HEK293T (cell line): ENCODE results near the gene MROH7.

Experiments
- ARNT ChIP-seq: fragments of 450-650 bp; IDR thresholded peaks from 2 replicates; pipeline ENCODE4 v1.6.1; 2017; ENCODE audit warnings: mild to moderate bottlenecking
- BHLHE40 ChIP-seq: fragments of 450-650 bp; IDR thresholded peaks from 2 replicates; pipeline ENCODE4 v1.6.1; 2016; ENCODE audit warnings: mild to moderate bottlenecking, moderate library complexity, borderline replicate concordance
- ELF4 ChIP-seq: fragments of 450-650 bp; IDR thresholded peaks from 2 replicates; pipeline ENCODE4 v1.6.1; 2017; ENCODE audit warnings: antibody characterized with exemption
- NFRKB ChIP-seq: fragments of 450-650 bp; IDR thresholded peaks from 2 replicates; pipeline ENCODE4 v1.6.1; 2016; ENCODE audit warnings: mild to moderate bottlenecking, moderate library complexity
- SP1 ChIP-seq: fragments of 450-650 bp; IDR thresholded peaks from 2 replicates; pipeline ENCODE4 v1.6.1; 2017
- ZNF384 ChIP-seq: fragments of 450-650 bp; IDR thresholded peaks from 2 replicates; pipeline ENCODE4 v1.6.1; 2016

DNA sequence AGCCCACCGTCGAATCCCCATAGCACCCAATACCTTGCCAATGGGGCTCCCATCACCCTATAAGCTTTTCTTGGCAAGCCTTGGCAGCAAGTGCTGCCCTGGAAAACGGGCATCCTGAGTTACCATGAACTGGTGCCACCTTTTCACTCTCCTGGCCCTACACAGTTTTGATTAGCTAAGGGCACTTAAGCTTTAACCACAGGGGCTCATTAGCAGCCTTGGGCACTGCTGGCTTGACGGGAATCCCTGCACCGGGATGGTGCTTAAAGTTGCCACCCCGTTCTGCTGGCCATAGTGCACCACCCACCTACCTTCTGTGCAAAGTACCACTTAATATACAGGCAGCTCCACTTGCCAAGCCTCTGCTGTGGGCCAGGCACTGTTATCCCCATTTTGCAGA, 109.0 kb downstream of the MROH7 start:
- TF ChIP-seq SP1: no peak
- no peak for TF ChIP-seq ZNF384
- TF ChIP-seq NFRKB: no peak
- TF ChIP-seq ELF4: no peak
- TF ChIP-seq ARNT: no peak
- TF ChIP-seq BHLHE40: no peak
